B cell (primary cell): ENCODE results near the gene MAP2K5. TPM values are rescaled to one million over a fixed set of nuclear protein-coding genes. Genes with fewer than 3 reads are reported as not detected.

Experiments
- ATAC-seq: fragments of 200-7000 bp; cut with Tn5 transposase; one replicate; pipeline ENCODE4 v1.10.0; 2021; ENCODE audit warnings: low read depth, mild to moderate bottlenecking, moderate number of reproducible peaks, moderate library complexity
- CTCF ChIA-PET: fragments of 350-600 bp; sonication (Branson Sonifier 250); formaldehyde crosslinking; loops from one replicate; lab custom pipeline; 2021; ENCODE audit warnings: antibody characterized with exemption, inconsistent platforms; lab: Charles Lee
- POLR2A ChIA-PET: fragments of 350-600 bp; sonication (Branson Sonifier 250); formaldehyde crosslinking; loops from one replicate; lab custom pipeline; 2021; ENCODE audit warnings: antibody characterized with exemption; lab: Charles Lee
- DNase-seq: peaks from one replicate; pipeline ENCODE4 v3.0.0; 2013
- H2AFZ ChIP-seq: 2 replicates; pipeline ENCODE4 v1.6.1; 2012; ENCODE audit warnings: mild to moderate bottlenecking, low read depth, low read length; ENCODE audit not compliant: insufficient read depth, poor library complexity, severe bottlenecking
- H3K27ac ChIP-seq, 2 donors: 1 replicate in 1 of 2; 2 replicates in 1 of 2; pipeline ENCODE4 v1.5.1; 2012 to 2013; ENCODE audit warnings: low read length in 2 of 2, mild to moderate bottlenecking in 2 of 2, moderate library complexity in 1 of 2
- H3K27me3 ChIP-seq, 4 experiments: fragments of 200-600 bp in 1 of 4; sonication (generic) in 1 of 4; replicated peaks in 1 of 4; 1 replicate in 2 of 4; 2 replicates in 2 of 4; pipeline versions ENCODE4 v1.6.1 to v1.7.0; 2013 to 2016; ENCODE audit warnings: low read length in 3 of 4, mild to moderate bottlenecking in 2 of 4, mixed read lengths in 1 of 4, moderate library complexity in 1 of 4; ENCODE audit not compliant: insufficient read depth in 4 of 4, control insufficient read depth in 3 of 4; ENCODE audit errors: control extremely low read depth in 1 of 4
- H3K36me3 ChIP-seq, 2 experiments: replicated peaks in 1 of 2; 1 replicate in 1 of 2; 2 replicates in 1 of 2; pipeline versions ENCODE4 v1.6.1 to v1.7.1; 2013; ENCODE audit warnings: low read length in 1 of 2; ENCODE audit not compliant: insufficient read depth in 2 of 2, control insufficient read depth in 1 of 2; ENCODE audit errors: control extremely low read depth in 1 of 2, extremely low read depth in 1 of 2
- H3K4me1 ChIP-seq, 2 donors: fragments of 200-600 bp in 1 of 2; sonication (generic) in 1 of 2; 1 replicate in 1 of 2; 2 replicates in 1 of 2; pipeline versions ENCODE4 v1.5.1 to v1.6.1; 2013 to 2017; ENCODE audit warnings: low read length in 2 of 2; ENCODE audit not compliant: control insufficient read depth in 2 of 2, insufficient read depth in 2 of 2
- H3K4me2 ChIP-seq: replicated peaks from 2 replicates; pipeline ENCODE3; 2012; ENCODE audit warnings: mild to moderate bottlenecking, low read depth, low read length; ENCODE audit not compliant: poor library complexity, severe bottlenecking
- H3K4me3 ChIP-seq, 5 experiments: fragments of 200-600 bp in 1 of 5; sonication (generic) in 1 of 5; 1 replicate in 3 of 5; 2 replicates in 2 of 5; pipeline versions ENCODE4 v1.5.1 to v1.7.0; 2011 to 2016; ENCODE audit warnings: low read length in 4 of 5, mild to moderate bottlenecking in 4 of 5, low read depth in 2 of 5, control low read depth in 1 of 5, moderate library complexity in 1 of 5; ENCODE audit not compliant: insufficient read depth in 1 of 5; ENCODE audit errors: control extremely low read depth in 1 of 5, extremely low read depth in 1 of 5
- H3K79me2 ChIP-seq: fragments of 200-600 bp; sonication (generic); one replicate; pipeline ENCODE4 v1.6.0; 2016; ENCODE audit warnings: low read length; ENCODE audit not compliant: control insufficient read depth, insufficient read depth
- H3K9ac ChIP-seq: fragments of 200-600 bp; sonication (generic); 2 replicates; pipeline ENCODE4 v1.6.1; 2017; ENCODE audit warnings: mild to moderate bottlenecking, low read length, moderate library complexity
- H3K9me3 ChIP-seq, 3 donors: one replicate each; pipeline versions ENCODE4 v1.6.1 to v1.7.1; 2013; ENCODE audit warnings: low read length in 2 of 3; ENCODE audit not compliant: control insufficient read depth in 2 of 3, insufficient read depth in 1 of 3; ENCODE audit errors: control extremely low read depth in 1 of 3
- H4K20me1 ChIP-seq: 2 replicates; pipeline ENCODE4 v1.6.0; 2012; ENCODE audit warnings: mild to moderate bottlenecking, low read length; ENCODE audit not compliant: insufficient read depth, control insufficient read depth, poor library complexity, severe bottlenecking
- H3K27ac Mint-ChIP-seq: one replicate; pipeline ENCODE4 v1.8.0; 2021; ENCODE audit warnings: mixed read lengths
- H3K27me3 Mint-ChIP-seq: one replicate; pipeline ENCODE4 v1.8.0; 2021; ENCODE audit warnings: mixed read lengths
- H3K4me1 Mint-ChIP-seq: one replicate; pipeline ENCODE4 v1.8.0; 2021; ENCODE audit warnings: mixed read lengths
- H3K4me3 Mint-ChIP-seq: one replicate; pipeline ENCODE4 v1.8.0; 2021; ENCODE audit warnings: mixed read lengths
- H3K9me3 Mint-ChIP-seq: one replicate; pipeline ENCODE4 v1.8.0; 2022; ENCODE audit warnings: mixed read lengths; ENCODE audit not compliant: insufficient read depth
- EZH2 ChIP-seq: IDR thresholded peaks from 2 replicates; pipeline ENCODE4 v1.6.1; 2012; ENCODE audit warnings: borderline replicate concordance, low read depth, mild to moderate bottlenecking, moderate library complexity, low read length; ENCODE audit not compliant: insufficient read depth, poor library complexity, severe bottlenecking
- WGBS: methylation state at CpG from one replicate; pipeline ENCODE4 v1.1.5; 2013; ENCODE audit warnings: missing lambda C conversion rate; ENCODE audit not compliant: insufficient coverage; 5-methylcytosine and 5-hydroxymethylcytosine counted together
- intact Hi-C: fragments of 100-400 bp; cut with micrococcal nuclease; formaldehyde crosslinking; loops from one replicate; pipeline ENCODE4 v1.10.0; 2022
- polyA plus RNA-seq: library from polyadenylated mRNA; depleted of rRNA; stranded (reverse); fragments of >200 nt; gene quantifications from 2 replicates; pipeline ENCODE4 v1.2.3, GENCODE V29; 2012
- total RNA-seq, 2 donors: library from RNA; stranded (reverse); fragments of 120-200 nt in 1 of 2; gene quantifications; 1 replicate in 1 of 2; 2 replicates in 1 of 2; pipeline versions ENCODE4 v1.2.3 to v1.2.4, GENCODE V29; 2013 to 2022
- TF ChIP-seq, protein P1 (sequence below): fragments of 200-600 bp; IDR thresholded peaks from one replicate; pipeline ENCODE4 v1.8.0; 2022; ENCODE audit warnings: antibody characterized with exemption, mild to moderate bottlenecking

The MAP2K5 gene
- total and polyA plus RNA-seq, 2 donors (not counting 1 experiment from before 2014, with no cell fraction given) = 11.1 to 40.0 TPM

DNA sequence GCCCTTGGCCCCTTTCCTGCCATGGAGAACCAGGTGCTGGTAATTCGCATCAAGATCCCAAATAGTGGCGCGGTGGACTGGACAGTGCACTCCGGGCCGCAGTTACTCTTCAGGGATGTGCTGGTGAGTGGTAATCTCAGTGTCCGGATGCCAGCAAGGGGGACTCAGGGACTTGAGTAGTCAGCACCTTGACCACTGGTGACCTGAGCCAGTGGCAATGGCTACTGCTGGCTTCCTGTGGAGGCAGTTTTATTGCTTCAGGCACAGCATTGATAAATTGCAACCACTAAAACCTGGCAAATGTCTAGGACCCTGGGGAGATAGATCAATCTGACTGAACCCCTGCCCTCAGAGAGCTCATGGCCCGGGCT, 830 bp downstream of the MAP2K5 start:
- H3K27ac Mint-ChIP-seq = peak overlapping the region; percentile 90
- DNase-seq (no peak), ATAC-seq (no peak)
- WGBS = 85% methylated on average over 7 of the region's 7 CpGs
- Histone ChIP-seq H3K9ac (peak overlapping the region; percentile 80), H3K36me3 (peaks cover 0 to 3% of the 10 kb centered on the region in 2 experiments), H3K4me2 (peak overlapping the region; percentile 93), H3K9me3 (no peaks in the 10 kb centered on the region), H2AFZ (peak overlapping the region; percentile 85), H3K79me2 (peaks cover 3% of the 10 kb centered on the region), H3K27ac (peak overlapping the region in 1 of 2 donors; percentile 79), H3K4me1 (peaks cover 25 to 28% of the 10 kb centered on the region in 2 donors), H3K27me3 (peaks cover 0 to 3% (median 0%) of the 10 kb centered on the region in 4 experiments), H3K4me3 (peak overlapping the region in 4 of 5 experiments; percentile 78 to 99 (median 82)), H4K20me1 (no peaks in the 10 kb centered on the region)
- no peak for TF ChIP-seq EZH2
- TF ChIP-seq, protein P1, sequence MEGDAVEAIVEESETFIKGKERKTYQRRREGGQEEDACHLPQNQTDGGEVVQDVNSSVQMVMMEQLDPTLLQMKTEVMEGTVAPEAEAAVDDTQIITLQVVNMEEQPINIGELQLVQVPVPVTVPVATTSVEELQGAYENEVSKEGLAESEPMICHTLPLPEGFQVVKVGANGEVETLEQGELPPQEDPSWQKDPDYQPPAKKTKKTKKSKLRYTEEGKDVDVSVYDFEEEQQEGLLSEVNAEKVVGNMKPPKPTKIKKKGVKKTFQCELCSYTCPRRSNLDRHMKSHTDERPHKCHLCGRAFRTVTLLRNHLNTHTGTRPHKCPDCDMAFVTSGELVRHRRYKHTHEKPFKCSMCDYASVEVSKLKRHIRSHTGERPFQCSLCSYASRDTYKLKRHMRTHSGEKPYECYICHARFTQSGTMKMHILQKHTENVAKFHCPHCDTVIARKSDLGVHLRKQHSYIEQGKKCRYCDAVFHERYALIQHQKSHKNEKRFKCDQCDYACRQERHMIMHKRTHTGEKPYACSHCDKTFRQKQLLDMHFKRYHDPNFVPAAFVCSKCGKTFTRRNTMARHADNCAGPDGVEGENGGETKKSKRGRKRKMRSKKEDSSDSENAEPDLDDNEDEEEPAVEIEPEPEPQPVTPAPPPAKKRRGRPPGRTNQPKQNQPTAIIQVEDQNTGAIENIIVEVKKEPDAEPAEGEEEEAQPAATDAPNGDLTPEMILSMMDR = no peak
- intact Hi-C loops = loop anchor here (2.0 to 5.0 kb wide), 3 partner anchors 87 to 734 kb away; partner anchors contain the start of gene FEM1B
- H3K4me3 Mint-ChIP-seq = peak overlapping the region; percentile 91
- peaks cover 53% of the 10 kb centered on the region for H3K4me1 Mint-ChIP-seq
- ChIA-PET CTCF (interaction anchor here (1.7 kb wide), 1 partner anchor 19 kb away, joined by 4 read pairs; no protein-coding TSS in a partner anchor), POLR2A (interaction anchor here (2.4 kb wide), 1 partner anchor 22 kb away, joined by 21 read pairs; the partner anchor contains the start of gene C15orf61)
- H3K27me3 Mint-ChIP-seq = no peaks in the 10 kb centered on the region
- no peaks in the 10 kb centered on the region for H3K9me3 Mint-ChIP-seq

DNA sequence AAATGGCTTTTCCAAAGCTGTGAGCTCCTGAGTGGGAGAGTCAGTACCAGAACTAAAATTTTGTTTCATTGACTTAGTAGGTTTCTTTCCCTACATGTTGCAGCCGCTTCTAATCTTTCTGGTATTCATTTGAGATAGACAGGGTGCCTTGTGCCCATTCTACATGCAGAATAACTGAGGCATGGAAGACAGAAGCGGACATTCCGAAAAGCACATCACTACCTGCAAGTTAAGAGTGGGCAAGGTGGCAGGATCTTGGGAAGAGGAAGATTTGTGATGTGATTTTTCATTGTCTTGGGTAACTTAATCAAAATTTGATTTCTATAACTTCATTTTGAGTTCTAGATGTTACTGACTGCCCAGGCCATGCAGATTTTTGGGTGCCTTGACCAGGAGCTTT, 2.0 kb downstream of the MAP2K5 start:
- peaks cover 26 to 27% of the 10 kb centered on the region in 2 donors for H3K4me1 ChIP-seq
- H3K4me2 ChIP-seq = no peak overlapping the region
- H3K36me3 ChIP-seq = peaks cover 0 to 3% of the 10 kb centered on the region in 2 experiments
- Mint-ChIP-seq H3K27ac (peak overlapping the region; percentile 62), H3K9me3 (no peaks in the 10 kb centered on the region), H3K27me3 (no peaks in the 10 kb centered on the region), H3K4me1 (peaks cover 52% of the 10 kb centered on the region), H3K4me3 (peak overlapping the region; percentile 24)
- H3K79me2 ChIP-seq = peaks cover 3% of the 10 kb centered on the region
- POLR2A ChIA-PET = no interaction called here
- DNase-seq (no peak), ATAC-seq (no peak)
- H3K27ac ChIP-seq = no peak overlapping the region
- no peaks in the 10 kb centered on the region for H3K27me3 ChIP-seq
- H3K4me3 ChIP-seq = no peak overlapping the region
- H3K9me3 ChIP-seq = no peaks in the 10 kb centered on the region
- H3K9ac ChIP-seq = no peak overlapping the region
- TF ChIP-seq, protein P1 = no peak
- TF ChIP-seq EZH2 = no peak
- H4K20me1 ChIP-seq = no peaks in the 10 kb centered on the region
- no peak overlapping the region for H2AFZ ChIP-seq
- WGBS = 92% methylated on average over 2 of the region's 3 CpGs
- intact Hi-C loops = loop anchor here (5.0 kb wide), 2 partner anchors 238 to 733 kb away; partner anchors contain the start of gene FEM1B
- CTCF ChIA-PET = interaction anchor here (1.5 to 1.7 kb wide), 2 partner anchors 20 to 293 kb away, joined by 3 to 4 read pairs; no protein-coding TSS in a partner anchor
